B cell (primary cell): ENCODE data around the gene RIC3. TPM values are rescaled to one million over a fixed set of nuclear protein-coding genes. Genes with fewer than 3 reads are reported as not detected.
A peak's percentile ranks its signal among the peaks of the same experiment; 100 is the strongest.

Experiments used
- ATAC-seq: fragments of 200-7000 bp; cut with Tn5 transposase; one replicate; pipeline ENCODE4 v1.10.0; 2021; ENCODE audit warnings: low read depth, mild to moderate bottlenecking, moderate number of reproducible peaks, moderate library complexity
- CTCF ChIA-PET: fragments of 350-600 bp; sonication (Branson Sonifier 250); formaldehyde crosslinking; loops from one replicate; lab custom pipeline; 2021; ENCODE audit warnings: antibody characterized with exemption, inconsistent platforms; lab: Charles Lee
- POLR2A ChIA-PET: fragments of 350-600 bp; sonication (Branson Sonifier 250); formaldehyde crosslinking; loops from one replicate; lab custom pipeline; 2021; ENCODE audit warnings: antibody characterized with exemption; lab: Charles Lee
- DNase-seq: peaks from one replicate; pipeline ENCODE4 v3.0.0; 2013
- H2AFZ ChIP-seq: 2 replicates; pipeline ENCODE4 v1.6.1; 2012; ENCODE audit warnings: mild to moderate bottlenecking, low read depth, low read length; ENCODE audit not compliant: insufficient read depth, poor library complexity, severe bottlenecking
- H3K27ac ChIP-seq, 2 donors: 1 replicate in 1 of 2; 2 replicates in 1 of 2; pipeline ENCODE4 v1.5.1; 2012 to 2013; ENCODE audit warnings: low read length in 2 of 2, mild to moderate bottlenecking in 2 of 2, moderate library complexity in 1 of 2
- H3K27me3 ChIP-seq, 4 experiments: fragments of 200-600 bp in 1 of 4; sonication (generic) in 1 of 4; replicated peaks in 1 of 4; 1 replicate in 2 of 4; 2 replicates in 2 of 4; pipeline versions ENCODE4 v1.6.1 to v1.7.0; 2013 to 2016; ENCODE audit warnings: low read length in 3 of 4, mild to moderate bottlenecking in 2 of 4, mixed read lengths in 1 of 4, moderate library complexity in 1 of 4; ENCODE audit not compliant: insufficient read depth in 4 of 4, control insufficient read depth in 3 of 4; ENCODE audit errors: control extremely low read depth in 1 of 4
- H3K36me3 ChIP-seq, 2 experiments: replicated peaks in 1 of 2; 1 replicate in 1 of 2; 2 replicates in 1 of 2; pipeline versions ENCODE4 v1.6.1 to v1.7.1; 2013; ENCODE audit warnings: low read length in 1 of 2; ENCODE audit not compliant: insufficient read depth in 2 of 2, control insufficient read depth in 1 of 2; ENCODE audit errors: control extremely low read depth in 1 of 2, extremely low read depth in 1 of 2
- H3K4me1 ChIP-seq, 2 donors: fragments of 200-600 bp in 1 of 2; sonication (generic) in 1 of 2; 1 replicate in 1 of 2; 2 replicates in 1 of 2; pipeline versions ENCODE4 v1.5.1 to v1.6.1; 2013 to 2017; ENCODE audit warnings: low read length in 2 of 2; ENCODE audit not compliant: control insufficient read depth in 2 of 2, insufficient read depth in 2 of 2
- H3K4me2 ChIP-seq: replicated peaks from 2 replicates; pipeline ENCODE3; 2012; ENCODE audit warnings: mild to moderate bottlenecking, low read depth, low read length; ENCODE audit not compliant: poor library complexity, severe bottlenecking
- H3K4me3 ChIP-seq, 5 experiments: fragments of 200-600 bp in 1 of 5; sonication (generic) in 1 of 5; 1 replicate in 3 of 5; 2 replicates in 2 of 5; pipeline versions ENCODE4 v1.5.1 to v1.7.0; 2011 to 2016; ENCODE audit warnings: low read length in 4 of 5, mild to moderate bottlenecking in 4 of 5, low read depth in 2 of 5, control low read depth in 1 of 5, moderate library complexity in 1 of 5; ENCODE audit not compliant: insufficient read depth in 1 of 5; ENCODE audit errors: control extremely low read depth in 1 of 5, extremely low read depth in 1 of 5
- H3K79me2 ChIP-seq: fragments of 200-600 bp; sonication (generic); one replicate; pipeline ENCODE4 v1.6.0; 2016; ENCODE audit warnings: low read length; ENCODE audit not compliant: control insufficient read depth, insufficient read depth
- H3K9ac ChIP-seq: fragments of 200-600 bp; sonication (generic); 2 replicates; pipeline ENCODE4 v1.6.1; 2017; ENCODE audit warnings: mild to moderate bottlenecking, low read length, moderate library complexity
- H3K9me3 ChIP-seq, 3 donors: one replicate each; pipeline versions ENCODE4 v1.6.1 to v1.7.1; 2013; ENCODE audit warnings: low read length in 2 of 3; ENCODE audit not compliant: control insufficient read depth in 2 of 3, insufficient read depth in 1 of 3; ENCODE audit errors: control extremely low read depth in 1 of 3
- H4K20me1 ChIP-seq: 2 replicates; pipeline ENCODE4 v1.6.0; 2012; ENCODE audit warnings: mild to moderate bottlenecking, low read length; ENCODE audit not compliant: insufficient read depth, control insufficient read depth, poor library complexity, severe bottlenecking
- H3K27ac Mint-ChIP-seq: one replicate; pipeline ENCODE4 v1.8.0; 2021; ENCODE audit warnings: mixed read lengths
- H3K27me3 Mint-ChIP-seq: one replicate; pipeline ENCODE4 v1.8.0; 2021; ENCODE audit warnings: mixed read lengths
- H3K4me1 Mint-ChIP-seq: one replicate; pipeline ENCODE4 v1.8.0; 2021; ENCODE audit warnings: mixed read lengths
- H3K4me3 Mint-ChIP-seq: one replicate; pipeline ENCODE4 v1.8.0; 2021; ENCODE audit warnings: mixed read lengths
- H3K9me3 Mint-ChIP-seq: one replicate; pipeline ENCODE4 v1.8.0; 2022; ENCODE audit warnings: mixed read lengths; ENCODE audit not compliant: insufficient read depth
- EZH2 ChIP-seq: IDR thresholded peaks from 2 replicates; pipeline ENCODE4 v1.6.1; 2012; ENCODE audit warnings: borderline replicate concordance, low read depth, mild to moderate bottlenecking, moderate library complexity, low read length; ENCODE audit not compliant: insufficient read depth, poor library complexity, severe bottlenecking
- WGBS: methylation state at CpG from one replicate; pipeline ENCODE4 v1.1.5; 2013; ENCODE audit warnings: missing lambda C conversion rate; ENCODE audit not compliant: insufficient coverage; 5-methylcytosine and 5-hydroxymethylcytosine counted together
- intact Hi-C: fragments of 100-400 bp; cut with micrococcal nuclease; formaldehyde crosslinking; loops from one replicate; pipeline ENCODE4 v1.10.0; 2022
- polyA plus RNA-seq: library from polyadenylated mRNA; depleted of rRNA; stranded (reverse); fragments of >200 nt; gene quantifications from 2 replicates; pipeline ENCODE4 v1.2.3, GENCODE V29; 2012
- total RNA-seq, 2 donors: library from RNA; stranded (reverse); fragments of 120-200 nt in 1 of 2; gene quantifications; 1 replicate in 1 of 2; 2 replicates in 1 of 2; pipeline versions ENCODE4 v1.2.3 to v1.2.4, GENCODE V29; 2013 to 2022
- TF ChIP-seq, protein P1 (sequence below): fragments of 200-600 bp; IDR thresholded peaks from one replicate; pipeline ENCODE4 v1.8.0; 2022; ENCODE audit warnings: antibody characterized with exemption, mild to moderate bottlenecking

RIC3 gene
- total and polyA plus RNA-seq, 2 donors (not counting 1 experiment from before 2014, with no cell fraction given), result 62.4 to 74.6 TPM

DNA sequence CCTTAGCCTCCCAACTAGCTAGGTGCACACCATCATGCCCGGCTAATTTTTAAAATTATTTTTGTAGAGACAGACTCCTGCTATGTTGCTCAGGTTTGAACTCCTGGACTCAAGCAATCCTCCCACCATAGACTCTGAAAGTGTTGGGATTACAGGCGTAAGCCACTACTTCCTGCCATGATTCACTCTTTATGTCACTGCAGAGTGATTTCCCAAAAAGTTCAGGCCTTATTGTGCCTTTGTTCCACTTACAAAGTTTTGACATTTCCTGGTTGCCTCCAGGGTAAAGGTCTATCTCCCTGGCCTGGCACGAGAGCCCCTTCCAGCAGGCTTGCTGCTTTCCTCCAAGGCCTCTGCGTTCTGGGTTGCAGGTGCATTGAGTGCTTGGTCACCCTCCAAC, 44.6 kb upstream of the RIC3 start:
- no peaks in the 10 kb centered on the region for H3K27me3 Mint-ChIP-seq
- no peaks in the 10 kb centered on the region for H4K20me1 ChIP-seq
- no peaks in the 10 kb centered on the region for H3K27me3 ChIP-seq
- no peak overlapping the region for H3K4me3 ChIP-seq
- no peak overlapping the region for H2AFZ ChIP-seq
- CTCF ChIA-PET, result interaction anchor here (0.8 to 17.7 kb wide), 2 partner anchors 17 to 353 kb away, joined by 3 to 327 read pairs; no protein-coding TSS in a partner anchor
- DNase-seq, result no peak
- H3K27ac Mint-ChIP-seq, result no peak overlapping the region
- H3K27ac ChIP-seq, result no peak overlapping the region
- POLR2A ChIA-PET, result no interaction called here
- no peak overlapping the region for H3K9ac ChIP-seq
- H3K36me3 ChIP-seq, result no peaks in the 10 kb centered on the region
- intact Hi-C loops, result no loop called here
- no peak overlapping the region for H3K4me3 Mint-ChIP-seq
- no peak overlapping the region for H3K4me2 ChIP-seq
- H3K4me1 ChIP-seq, result peaks cover 0 to 20% of the 10 kb centered on the region in 2 donors
- 86% methylated on average over 4 of the region's 4 CpGs for WGBS
- H3K4me1 Mint-ChIP-seq, result no peaks in the 10 kb centered on the region
- H3K79me2 ChIP-seq, result no peaks in the 10 kb centered on the region
- no peaks in the 10 kb centered on the region for H3K9me3 Mint-ChIP-seq
- no peak for TF ChIP-seq EZH2
- TF ChIP-seq, protein P1, sequence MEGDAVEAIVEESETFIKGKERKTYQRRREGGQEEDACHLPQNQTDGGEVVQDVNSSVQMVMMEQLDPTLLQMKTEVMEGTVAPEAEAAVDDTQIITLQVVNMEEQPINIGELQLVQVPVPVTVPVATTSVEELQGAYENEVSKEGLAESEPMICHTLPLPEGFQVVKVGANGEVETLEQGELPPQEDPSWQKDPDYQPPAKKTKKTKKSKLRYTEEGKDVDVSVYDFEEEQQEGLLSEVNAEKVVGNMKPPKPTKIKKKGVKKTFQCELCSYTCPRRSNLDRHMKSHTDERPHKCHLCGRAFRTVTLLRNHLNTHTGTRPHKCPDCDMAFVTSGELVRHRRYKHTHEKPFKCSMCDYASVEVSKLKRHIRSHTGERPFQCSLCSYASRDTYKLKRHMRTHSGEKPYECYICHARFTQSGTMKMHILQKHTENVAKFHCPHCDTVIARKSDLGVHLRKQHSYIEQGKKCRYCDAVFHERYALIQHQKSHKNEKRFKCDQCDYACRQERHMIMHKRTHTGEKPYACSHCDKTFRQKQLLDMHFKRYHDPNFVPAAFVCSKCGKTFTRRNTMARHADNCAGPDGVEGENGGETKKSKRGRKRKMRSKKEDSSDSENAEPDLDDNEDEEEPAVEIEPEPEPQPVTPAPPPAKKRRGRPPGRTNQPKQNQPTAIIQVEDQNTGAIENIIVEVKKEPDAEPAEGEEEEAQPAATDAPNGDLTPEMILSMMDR, result no peak
- H3K9me3 ChIP-seq, result no peaks in the 10 kb centered on the region
- ATAC-seq, result no peak

DNA sequence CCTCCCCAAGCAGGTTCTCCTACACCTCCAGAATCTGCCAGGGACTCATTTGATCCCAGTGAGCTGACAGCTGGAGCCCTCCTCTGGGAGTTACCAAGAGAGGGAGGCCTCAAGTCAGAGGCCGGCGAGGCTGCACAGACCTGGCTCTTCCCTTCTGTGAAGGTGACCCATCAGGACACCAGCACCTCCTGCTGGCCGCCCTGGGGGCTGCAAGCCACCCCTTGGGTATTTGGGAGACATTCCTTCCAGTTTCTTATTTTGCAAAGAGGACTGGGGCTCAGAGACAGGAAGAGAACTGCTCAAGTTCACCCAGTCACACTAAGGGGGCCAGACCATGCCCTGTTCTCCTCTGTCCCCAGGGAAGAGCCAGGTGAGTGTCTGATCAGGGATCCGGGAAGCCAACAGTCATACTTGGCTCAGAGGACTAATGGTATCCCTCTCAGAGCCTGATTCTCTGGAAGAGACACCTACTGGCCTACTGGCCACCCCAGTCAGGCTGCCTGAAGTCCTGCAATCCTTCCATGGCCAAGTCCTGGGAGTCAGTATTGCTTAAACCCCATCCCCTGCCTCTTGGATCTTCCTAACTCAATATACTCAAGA, 40.5 kb upstream of the RIC3 start:
- no peak overlapping the region for H3K4me3 Mint-ChIP-seq

More for the DNA sequence above, 40.5 kb upstream of the RIC3 start:
- Histone ChIP-seq H4K20me1 (no peaks in the 10 kb centered on the region), H3K79me2 (peaks cover 14% of the 10 kb centered on the region), H3K4me1 (peaks cover 33 to 54% of the 10 kb centered on the region in 2 donors), H3K4me2 (no peak overlapping the region), H3K4me3 (no peak overlapping the region), H3K27me3 (no peaks in the 10 kb centered on the region), H3K36me3 (no peaks in the 10 kb centered on the region), H3K27ac (no peak overlapping the region), H3K9me3 (no peaks in the 10 kb centered on the region), H3K9ac (no peak overlapping the region), H2AFZ (no peak overlapping the region)
- ATAC-seq (peak; percentile 49), DNase-seq (peak; percentile 73)
- H3K27me3 Mint-ChIP-seq, result no peaks in the 10 kb centered on the region
- 45% methylated on average over 3 of the region's 4 CpGs for WGBS
- ChIA-PET CTCF (interaction anchor here (1.1 to 17.7 kb wide), 5 partner anchors 8 to 19 kb away, joined by 4 to 327 read pairs (median 4); no protein-coding TSS in a partner anchor), POLR2A (no interaction called here)
- H3K9me3 Mint-ChIP-seq, result no peaks in the 10 kb centered on the region
- peak overlapping the region; percentile 50 for H3K27ac Mint-ChIP-seq
- intact Hi-C loops, result loop anchor here (1.0 to 10.0 kb wide), 5 partner anchors 17 to 755 kb away; partner anchors contain the start of genes RPL27A, TMEM9B and TRIM66
- peaks cover 34% of the 10 kb centered on the region for H3K4me1 Mint-ChIP-seq
- TF ChIP-seq, protein P1, result peak; percentile 93
- no peak for TF ChIP-seq EZH2
